HEK293 (cell line): ENCODE results near the gene SMNDC1.
"Not testable (repeated sequence)": the region's sequence is repeated elsewhere in the genome, so short reads cannot be mapped to it uniquely, and the experiment has no call there.

Experiments used
- CTCF ChIA-PET: fragments of 350-600 bp; formaldehyde crosslinking; extraction: SDS; loops from one replicate; lab custom pipeline; 2021; ENCODE audit warnings: antibody characterized with exemption; lab: Yijun Ruan, JAX
- POLR2A ChIA-PET: fragments of 300-600 bp; formaldehyde crosslinking; extraction: SDS; loops from one replicate; lab custom pipeline; 2020; ENCODE audit warnings: antibody characterized with exemption, inconsistent platforms; lab: Yijun Ruan, JAX
- H3K27ac ChIP-seq: fragments of 200-500 bp; sonication (Bioruptor generic); 2 replicates; pipeline ENCODE4 v1.5.1; 2014; ENCODE audit warnings: low read depth, low read length, control low read depth, inconsistent platforms; ENCODE audit errors: extremely low read depth
- H3K36me3 ChIP-seq, 2 experiments: fragments of 200-500 bp in 1 of 2; sonication (Bioruptor generic) in 1 of 2; 1 replicate in 1 of 2; 2 replicates in 1 of 2; pipeline ENCODE4 v1.5.1; 2014 to 2017; ENCODE audit warnings: inconsistent platforms in 2 of 2, low read length in 2 of 2; ENCODE audit not compliant: control insufficient read depth in 2 of 2, insufficient read depth in 1 of 2
- H3K4me1 ChIP-seq: fragments of 200-500 bp; sonication (Bioruptor generic); 2 replicates; pipeline ENCODE4 v1.5.1; 2014; ENCODE audit warnings: mild to moderate bottlenecking, low read length, inconsistent platforms; ENCODE audit not compliant: control insufficient read depth, insufficient read depth
- H3K4me3 ChIP-seq: 2 replicates; pipeline ENCODE4 v1.5.1; 2011; ENCODE audit warnings: low read depth, mild to moderate bottlenecking, control low read depth, low read length, moderate library complexity
- H3K9me3 ChIP-seq: fragments of 200-500 bp; sonication (Bioruptor generic); 2 replicates; pipeline ENCODE4 v1.5.1; 2014; ENCODE audit warnings: low read depth, low read length, inconsistent platforms; ENCODE audit not compliant: control insufficient read depth, insufficient read depth
- BCL11A ChIP-seq: fragments of 450-650 bp; formaldehyde crosslinking; IDR thresholded peaks from 2 replicates; pipeline ENCODE4 v1.5.1; 2016; ENCODE audit warnings: low read depth, missing biosample characterization, missing genetic modification characterization
- GFI1B ChIP-seq: fragments of 450-650 bp; formaldehyde crosslinking; IDR thresholded peaks from 2 replicates; pipeline ENCODE4 v1.5.1; 2016; ENCODE audit warnings: missing biosample characterization, missing genetic modification characterization
- GLIS1 ChIP-seq: fragments of 450-650 bp; formaldehyde crosslinking; IDR thresholded peaks from 2 replicates; pipeline ENCODE4 v1.5.1; 2016; ENCODE audit warnings: missing biosample characterization, missing genetic modification characterization
- HIC1 ChIP-seq: fragments of 450-650 bp; formaldehyde crosslinking; IDR thresholded peaks from 2 replicates; pipeline ENCODE4 v1.5.1; 2016; ENCODE audit warnings: missing biosample characterization, missing genetic modification characterization
- MEIS1 ChIP-seq: sonication (generic); formaldehyde crosslinking; IDR thresholded peaks from 2 replicates; pipeline ENCODE4 v1.8.1; 2022; ENCODE audit warnings: missing genetic modification reagents, mild to moderate bottlenecking, borderline replicate concordance
- SP7 ChIP-seq: fragments of 450-650 bp; formaldehyde crosslinking; IDR thresholded peaks from 2 replicates; pipeline ENCODE4 v1.5.1; 2016; ENCODE audit warnings: missing biosample characterization, missing genetic modification characterization
- WT1 ChIP-seq: fragments of 450-650 bp; formaldehyde crosslinking; IDR thresholded peaks from 2 replicates; pipeline ENCODE4 v1.5.1; 2016; ENCODE audit warnings: missing biosample characterization, missing genetic modification characterization
- ZBTB11 ChIP-seq: fragments of 450-650 bp; formaldehyde crosslinking; conservative IDR thresholded peaks from 2 replicates; pipeline ENCODE4 v1.5.1; 2016; ENCODE audit warnings: low read depth, missing biosample characterization, missing genetic modification characterization
- ZBTB17 ChIP-seq: fragments of 450-650 bp; formaldehyde crosslinking; IDR thresholded peaks from 2 replicates; pipeline ENCODE4 v1.5.1; 2016; ENCODE audit warnings: missing biosample characterization, missing genetic modification characterization
- ZBTB26 ChIP-seq: fragments of 450-650 bp; formaldehyde crosslinking; optimal IDR thresholded peaks from 2 replicates; pipeline ENCODE3; 2016; ENCODE audit warnings: missing biosample characterization, mild to moderate bottlenecking, missing genetic modification characterization
- ZBTB6 ChIP-seq: fragments of 450-650 bp; formaldehyde crosslinking; IDR thresholded peaks from 2 replicates; pipeline ENCODE4 v1.5.1; 2017; ENCODE audit warnings: missing biosample characterization, missing genetic modification characterization
- ZEB2 ChIP-seq: fragments of 450-650 bp; formaldehyde crosslinking; IDR thresholded peaks from 2 replicates; pipeline ENCODE4 v1.5.1; 2016; ENCODE audit warnings: missing biosample characterization, missing genetic modification characterization
- ZNF2 ChIP-seq: fragments of 450-650 bp; formaldehyde crosslinking; IDR thresholded peaks from 2 replicates; pipeline ENCODE4 v1.5.1; 2016; ENCODE audit warnings: missing biosample characterization, missing genetic modification characterization
- ZNF202 ChIP-seq: fragments of 450-650 bp; formaldehyde crosslinking; IDR thresholded peaks from 2 replicates; pipeline ENCODE4 v1.5.1; 2016; ENCODE audit warnings: missing biosample characterization, missing genetic modification characterization, borderline replicate concordance
- ZNF324 ChIP-seq: fragments of 450-650 bp; formaldehyde crosslinking; IDR thresholded peaks from 2 replicates; pipeline ENCODE4 v1.5.1; 2016; ENCODE audit warnings: missing biosample characterization, missing genetic modification characterization
- ZNF362 ChIP-seq: fragments of 450-650 bp; formaldehyde crosslinking; IDR thresholded peaks from 2 replicates; pipeline ENCODE4 v1.5.1; 2016; ENCODE audit warnings: missing biosample characterization, missing genetic modification characterization
- ZNF394 ChIP-seq: fragments of 450-650 bp; formaldehyde crosslinking; IDR thresholded peaks from 2 replicates; pipeline ENCODE4 v1.5.1; 2016; ENCODE audit warnings: missing biosample characterization, missing genetic modification characterization, mild to moderate bottlenecking, moderate library complexity, borderline replicate concordance
- ZNF449 ChIP-seq: fragments of 450-650 bp; formaldehyde crosslinking; IDR thresholded peaks from 2 replicates; pipeline ENCODE4 v1.5.1; 2017; ENCODE audit warnings: missing biosample characterization, mild to moderate bottlenecking, missing genetic modification characterization, moderate library complexity
- ZNF501 ChIP-seq: fragments of 450-650 bp; formaldehyde crosslinking; IDR thresholded peaks from 2 replicates; pipeline ENCODE4 v1.5.1; 2016; ENCODE audit warnings: missing biosample characterization, missing genetic modification characterization
- ZNF600 ChIP-seq: fragments of 450-650 bp; formaldehyde crosslinking; IDR thresholded peaks from 2 replicates; pipeline ENCODE4 v1.5.1; 2016; ENCODE audit warnings: missing biosample characterization, missing genetic modification characterization
- ZNF629 ChIP-seq: fragments of 450-650 bp; formaldehyde crosslinking; IDR thresholded peaks from 2 replicates; pipeline ENCODE4 v1.5.1; 2017; ENCODE audit warnings: missing biosample characterization, missing genetic modification characterization

SMNDC1 gene

GRCh38 chr10:110272995-110273394, 31.7 kb downstream of the SMNDC1 start:
- H3K4me1 ChIP-seq, result peaks cover 38% of the 10 kb centered on the region
- H3K4me3 ChIP-seq, H3K27ac ChIP-seq, POLR2A ChIA-PET, H3K9me3 ChIP-seq, H3K36me3 ChIP-seq: not testable (repeated sequence)
- CTCF ChIA-PET, result interaction anchor here (0.8 to 1.2 kb wide), 4 partner anchors 12 to 135 kb away, joined by 3 to 7 read pairs (median 4); no protein-coding TSS in a partner anchor
- 0 out of 2 replicates have a peak, but pooled peaks have one; percentile 73 for TF ChIP-seq SP7 (tag by site-specific recombination)
- 0 out of 2 replicates have a peak, but pooled peaks have one; percentile 16 for TF ChIP-seq ZNF394 (tag by site-specific recombination)
- TF ChIP-seq WT1 (tag by site-specific recombination), result peak; percentile 68
- 0 out of 2 replicates have a peak, but pooled peaks have one; percentile 13 for TF ChIP-seq ZNF2 (tag by site-specific recombination)
- TF ChIP-seq ZNF362, result 0 out of 2 replicates have a peak, but pooled peaks have one; percentile 24
- peak; percentile 78; the same call in 1 of the 2 replicates for TF ChIP-seq ZBTB6 (tag by site-specific recombination)

GRCh38 chr10:110269374-110270318, 35.1 kb downstream of the SMNDC1 start:
- Histone ChIP-seq H3K9me3 (no peaks in the 10 kb centered on the region), H3K36me3 (no peaks in the 10 kb centered on the region), H3K27ac (no peak overlapping the region), H3K4me1 (peaks cover 35% of the 10 kb centered on the region), H3K4me3 (no peak overlapping the region)
- CTCF ChIA-PET, result interaction anchor here (0.8 to 2.8 kb wide), 3 partner anchors 10 to 131 kb away, joined by 3 to 22 read pairs (median 7); no protein-coding TSS in a partner anchor
- POLR2A ChIA-PET, result interaction anchor here (0.6 kb wide), 1 partner anchor 16 kb away, joined by 4 read pairs; no protein-coding TSS in a partner anchor
- no peak for TF ChIP-seq ZNF202 (tag by site-specific recombination)
- no peak for TF ChIP-seq MEIS1 (CRISPR knock-in tag)
- TF ChIP-seq ZBTB11, result no peak
- no peak for TF ChIP-seq ZBTB26 (tag by site-specific recombination)
- no peak for TF ChIP-seq ZNF449
- 0 out of 2 replicates have a peak, but pooled peaks have one; percentile 33 for TF ChIP-seq GFI1B (tag by site-specific recombination)
- TF ChIP-seq BCL11A (tag by site-specific recombination), result no peak
- TF ChIP-seq GLIS1, result peak; percentile 97
- TF ChIP-seq HIC1 (tag by site-specific recombination), result no peak
- TF ChIP-seq ZNF501, result no peak
- 0 out of 2 replicates have a peak, but pooled peaks have one; percentile 11 for TF ChIP-seq WT1 (tag by site-specific recombination)
- TF ChIP-seq ZBTB17 (tag by site-specific recombination), result peak; percentile 80
- TF ChIP-seq ZEB2, result peak; percentile 59; the same call in 1 of the 2 replicates
- TF ChIP-seq ZNF600 (tag by site-specific recombination), result peak; percentile 85
- no peak for TF ChIP-seq ZNF324 (tag by site-specific recombination)
- TF ChIP-seq ZNF629 (tag by site-specific recombination), result peak; percentile 79
